ENCODE data around the gene JUN.

DNA sequence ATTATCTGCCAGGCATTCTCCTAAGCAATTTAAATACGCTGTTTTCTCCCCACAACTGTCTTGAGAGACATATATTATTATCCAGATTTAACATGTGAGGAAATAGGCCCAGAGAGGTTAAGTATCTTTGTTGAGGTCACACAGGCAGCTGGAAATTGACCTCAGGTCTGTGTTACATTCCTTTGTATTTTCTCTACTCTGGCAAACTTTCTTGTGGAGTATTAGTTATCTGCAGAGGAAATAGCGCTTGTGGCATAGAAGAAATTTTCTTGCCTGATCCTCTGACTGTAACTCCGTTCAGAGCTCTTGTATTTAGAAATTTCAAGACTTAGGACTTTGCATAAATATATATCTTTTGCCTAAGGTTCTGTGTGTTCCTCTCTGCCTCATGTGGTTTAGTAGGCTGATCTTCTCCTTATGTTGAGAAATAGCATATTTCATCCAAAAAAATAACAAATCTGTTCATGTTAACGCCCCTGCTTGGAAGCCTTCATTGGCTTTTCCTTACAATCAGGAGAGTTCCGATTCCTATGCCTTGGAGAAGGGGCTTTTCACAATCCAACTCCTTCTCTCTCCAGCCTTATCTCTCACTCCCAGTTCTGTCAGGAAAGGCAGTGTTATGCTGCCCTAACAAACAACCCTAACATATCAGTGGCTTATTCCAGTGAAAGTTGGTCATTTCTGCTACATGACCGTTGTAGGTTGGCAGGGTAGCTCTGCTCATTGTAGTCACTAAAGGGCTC lies 2.5 kb upstream of the JUN start:
- TF ChIP-seq POLR2AphosphoS5 (IDR thresholded peaks at IDR 0.05; ENCODE audit: insufficient read depth, low read depth, low read length) (no peak), EZH2 (IDR thresholded peaks at IDR 0.05; ENCODE audit: borderline replicate concordance, low read depth, low read length, severe bottlenecking) (no peak), FOS (IDR thresholded peaks at IDR 0.05; ENCODE audit: borderline replicate concordance, insufficient read depth, low read length) (no peak)
- TF ChIP-seq, protein P1, sequence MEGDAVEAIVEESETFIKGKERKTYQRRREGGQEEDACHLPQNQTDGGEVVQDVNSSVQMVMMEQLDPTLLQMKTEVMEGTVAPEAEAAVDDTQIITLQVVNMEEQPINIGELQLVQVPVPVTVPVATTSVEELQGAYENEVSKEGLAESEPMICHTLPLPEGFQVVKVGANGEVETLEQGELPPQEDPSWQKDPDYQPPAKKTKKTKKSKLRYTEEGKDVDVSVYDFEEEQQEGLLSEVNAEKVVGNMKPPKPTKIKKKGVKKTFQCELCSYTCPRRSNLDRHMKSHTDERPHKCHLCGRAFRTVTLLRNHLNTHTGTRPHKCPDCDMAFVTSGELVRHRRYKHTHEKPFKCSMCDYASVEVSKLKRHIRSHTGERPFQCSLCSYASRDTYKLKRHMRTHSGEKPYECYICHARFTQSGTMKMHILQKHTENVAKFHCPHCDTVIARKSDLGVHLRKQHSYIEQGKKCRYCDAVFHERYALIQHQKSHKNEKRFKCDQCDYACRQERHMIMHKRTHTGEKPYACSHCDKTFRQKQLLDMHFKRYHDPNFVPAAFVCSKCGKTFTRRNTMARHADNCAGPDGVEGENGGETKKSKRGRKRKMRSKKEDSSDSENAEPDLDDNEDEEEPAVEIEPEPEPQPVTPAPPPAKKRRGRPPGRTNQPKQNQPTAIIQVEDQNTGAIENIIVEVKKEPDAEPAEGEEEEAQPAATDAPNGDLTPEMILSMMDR (IDR thresholded peaks at IDR 0.05; ENCODE audit: extremely low read depth in 1 of 2, insufficient read depth in 1 of 2, low read depth in 1 of 2, low read length in 2 of 2): no peak

Data from endothelial cell of umbilical vein (primary cell).